H1 (cell line): ENCODE results near the gene TUBA1A. TPM values are rescaled to one million over a fixed set of nuclear protein-coding genes. Genes with fewer than 3 reads are reported as not detected.

Source experiments
- CTCF ChIA-PET: fragments of 300-600 bp; sonication (Branson Sonifier 250); formaldehyde crosslinking; loops from one replicate; lab custom pipeline; 2021; ENCODE audit not compliant: partially characterized antibody; lab: Charles Lee
- POLR2A ChIA-PET: fragments of 300-600 bp; sonication (Branson Sonifier 250); formaldehyde crosslinking; loops from one replicate; lab custom pipeline; 2021; ENCODE audit warnings: inconsistent platforms; ENCODE audit not compliant: partially characterized antibody; lab: Charles Lee
- DNase-seq, 2 experiments: peaks; one replicate each; pipeline versions ENCODE4 v3.0.0 to v3.0.0-alpha.2; 2010 to 2022; ENCODE audit warnings: low spot score in 2 of 2, low read depth in 1 of 2, mixed read lengths in 1 of 2
- FAIRE-seq: peaks from 2 replicates; lab custom pipeline; 2011; peaks lifted over from hg19 to GRCh38; lab: Jason Lieb, UNC
- H2AFZ ChIP-seq: 2 replicates; pipeline ENCODE4 v1.8.1; 2012; ENCODE audit warnings: low read length, inconsistent platforms
- H2AK5ac ChIP-seq: 2 replicates; pipeline ENCODE4 v1.6.1; 2013; ENCODE audit warnings: low read depth, low read length
- H2BK120ac ChIP-seq: replicated peaks from 2 replicates; pipeline ENCODE3; 2013; ENCODE audit warnings: low read depth, low read length, inconsistent platforms
- H2BK12ac ChIP-seq: 2 replicates; pipeline ENCODE4 v1.6.1; 2013; ENCODE audit warnings: low read depth, low read length
- H2BK15ac ChIP-seq: 2 replicates; pipeline ENCODE4 v1.6.1; 2013; ENCODE audit warnings: low read length
- H2BK20ac ChIP-seq: 2 replicates; pipeline ENCODE4 v1.6.1; 2013; ENCODE audit warnings: low read length
- H2BK5ac ChIP-seq: 2 replicates; pipeline ENCODE4 v1.6.1; 2013; ENCODE audit warnings: low read depth, low read length
- H3K14ac ChIP-seq: 2 replicates; pipeline ENCODE4 v1.6.1; 2013; ENCODE audit warnings: inconsistent platforms; ENCODE audit not compliant: insufficient read length
- H3K18ac ChIP-seq: 2 replicates; pipeline ENCODE4 v1.6.1; 2013; ENCODE audit warnings: low read length; ENCODE audit errors: extremely low read depth
- H3K23ac ChIP-seq: 2 replicates; pipeline ENCODE4 v1.6.1; 2013; ENCODE audit warnings: inconsistent platforms; ENCODE audit not compliant: insufficient read length
- H3K23me2 ChIP-seq: 2 replicates; pipeline ENCODE4 v1.6.1; 2013; ENCODE audit warnings: low read depth, low read length
- H3K27ac ChIP-seq: 2 replicates; pipeline ENCODE4 v1.6.1; 2011; ENCODE audit warnings: low read depth, low read length, inconsistent platforms
- H3K27me3 ChIP-seq, 4 experiments: replicated peaks in 1 of 4; 1 replicate in 1 of 4; 2 replicates in 3 of 4; pipeline versions ENCODE4 v1.6.1 to v1.8.1; 2011 to 2013; ENCODE audit warnings: low read length in 3 of 4, mild to moderate bottlenecking in 3 of 4, inconsistent platforms in 2 of 4, mixed read lengths in 2 of 4, moderate library complexity in 1 of 4; ENCODE audit not compliant: control insufficient read depth in 3 of 4, insufficient read depth in 3 of 4; ENCODE audit errors: extremely low read depth in 1 of 4
- H3K36me3 ChIP-seq, 4 experiments: 2 replicates each; pipeline versions ENCODE4 v1.6.1 to v1.8.1; 2011 to 2013; ENCODE audit warnings: mild to moderate bottlenecking in 4 of 4, low read length in 3 of 4, moderate library complexity in 2 of 4, control low read depth in 1 of 4, inconsistent platforms in 1 of 4; ENCODE audit not compliant: insufficient read depth in 4 of 4, control insufficient read depth in 2 of 4
- H3K4ac ChIP-seq: replicated peaks from 2 replicates; pipeline ENCODE3; 2013; ENCODE audit warnings: low read length, low read depth, mixed read lengths, inconsistent platforms; ENCODE audit not compliant: insufficient read length
- H3K4me1 ChIP-seq, 4 experiments: replicated peaks in 1 of 4; 1 replicate in 1 of 4; 2 replicates in 3 of 4; pipeline versions ENCODE4 v1.6.1 to v1.8.1; 2011 to 2013; ENCODE audit warnings: low read length in 3 of 4, inconsistent platforms in 2 of 4, mixed read lengths in 1 of 4; ENCODE audit not compliant: insufficient read depth in 4 of 4, control insufficient read depth in 3 of 4
- H3K4me2 ChIP-seq, 2 experiments: 2 replicates each; pipeline versions ENCODE4 v1.6.1 to v1.8.1; 2011 to 2013; ENCODE audit warnings: low read depth in 2 of 2, low read length in 2 of 2, control low read depth in 1 of 2, inconsistent platforms in 1 of 2, mild to moderate bottlenecking in 1 of 2; ENCODE audit not compliant: insufficient read depth in 1 of 2
- H3K4me3 ChIP-seq, 4 experiments: fragments of 200-600, 300-600 bp in 1 of 4; sonication (generic), shearing (Covaris generic), sonication (Bioruptor Twin) in 1 of 4; 2 replicates each; pipeline versions ENCODE4 v1.5.1 to v1.8.1; 2011 to 2016; ENCODE audit warnings: low read length in 4 of 4, low read depth in 3 of 4, control low read depth in 2 of 4, inconsistent platforms in 2 of 4, mild to moderate bottlenecking in 2 of 4, mixed read lengths in 1 of 4, moderate library complexity in 1 of 4; ENCODE audit not compliant: insufficient read depth in 2 of 4; ENCODE audit errors: extremely low read depth in 1 of 4
- H3K56ac ChIP-seq: replicated peaks from 2 replicates; pipeline ENCODE3; 2013; ENCODE audit warnings: low read depth, mild to moderate bottlenecking, mixed read lengths, low read length, inconsistent platforms; ENCODE audit not compliant: insufficient read length
- H3K79me1 ChIP-seq: 2 replicates; pipeline ENCODE4 v1.6.1; 2013; ENCODE audit warnings: low read depth, low read length, control low read depth
- H3K79me2 ChIP-seq, 2 experiments: 2 replicates each; pipeline versions ENCODE4 v1.6.1 to v1.8.1; 2012 to 2013; ENCODE audit warnings: low read length in 2 of 2, mild to moderate bottlenecking in 2 of 2, inconsistent platforms in 1 of 2; ENCODE audit not compliant: insufficient read depth in 2 of 2, control insufficient read depth in 1 of 2
- H3K9ac ChIP-seq, 4 experiments: replicated peaks in 1 of 4; 1 replicate in 1 of 4; 2 replicates in 3 of 4; pipeline versions ENCODE4 v1.6.1 to v1.8.1; 2011 to 2013; ENCODE audit warnings: low read depth in 3 of 4, low read length in 3 of 4, control low read depth in 2 of 4, mild to moderate bottlenecking in 2 of 4, moderate library complexity in 2 of 4, inconsistent platforms in 1 of 4; ENCODE audit errors: extremely low read depth in 1 of 4
- H3K9me3 ChIP-seq, 2 experiments: 2 replicates each; pipeline versions ENCODE4 v1.6.1 to v1.8.1; 2012 to 2013; ENCODE audit warnings: mild to moderate bottlenecking in 2 of 2, moderate library complexity in 2 of 2, control low read depth in 1 of 2, inconsistent platforms in 1 of 2, low read depth in 1 of 2, low read length in 1 of 2, mixed read lengths in 1 of 2; ENCODE audit not compliant: insufficient read depth in 2 of 2
- H4K20me1 ChIP-seq, 2 experiments: replicated peaks in 1 of 2; 2 replicates each; pipeline versions ENCODE3 to v1.8.1; 2011 to 2013; ENCODE audit warnings: inconsistent platforms in 2 of 2, low read length in 2 of 2, mild to moderate bottlenecking in 1 of 2; ENCODE audit not compliant: insufficient read depth in 2 of 2, control insufficient read depth in 1 of 2
- H4K5ac ChIP-seq: 2 replicates; pipeline ENCODE4 v1.6.1; 2013; ENCODE audit warnings: low read length, low read depth, mixed read lengths, inconsistent platforms; ENCODE audit not compliant: insufficient read length
- H4K8ac ChIP-seq: 2 replicates; pipeline ENCODE4 v1.8.0; 2013; ENCODE audit warnings: mild to moderate bottlenecking, moderate library complexity, low read length, inconsistent platforms; ENCODE audit not compliant: insufficient read depth; ENCODE audit errors: extremely low read depth
- H4K91ac ChIP-seq: replicated peaks from 2 replicates; pipeline ENCODE3; 2013; ENCODE audit warnings: low read length, mixed read lengths, inconsistent platforms; ENCODE audit not compliant: insufficient read length
- BACH1 ChIP-seq: IDR thresholded peaks from 2 replicates; pipeline ENCODE4 v1.6.1; 2012; ENCODE audit warnings: low read length, improper control_type of control experiment
- BCL11A ChIP-seq, 2 experiments: IDR thresholded peaks; one replicate each; pipeline ENCODE4 v1.6.1; 2011; ENCODE audit warnings: low read depth in 2 of 2, low read length in 2 of 2, mild to moderate bottlenecking in 2 of 2
- HDAC2 ChIP-seq, 2 experiments: fragments of 300-600 bp in 1 of 2; sonication (generic) in 1 of 2; IDR thresholded peaks; 2 replicates each; pipeline ENCODE4 v1.6.1; 2011 to 2012; ENCODE audit warnings: low read depth in 2 of 2, low read length in 2 of 2, mild to moderate bottlenecking in 2 of 2, moderate library complexity in 2 of 2, borderline replicate concordance in 1 of 2, inconsistent platforms in 1 of 2
- NRF1 ChIP-seq: IDR thresholded peaks from 2 replicates; pipeline ENCODE4 v1.6.1; 2011; ENCODE audit warnings: mild to moderate bottlenecking, low read depth, low read length, improper control_type of control experiment
- WGBS, 2 experiments: shearing (Covaris generic) in 1 of 2; methylation state at CpG; one replicate each; pipeline versions ENCODE4 v1.1.6 to v1.1.7; 2013 to 2015; ENCODE audit warnings: low lambda C conversion rate in 2 of 2, mixed read lengths in 2 of 2, inconsistent platforms in 1 of 2, low coverage in 1 of 2, missing lambda C conversion rate in 1 of 2; ENCODE audit not compliant: insufficient replicate concordance in 2 of 2, insufficient coverage in 1 of 2, insufficient read length in 1 of 2; ENCODE audit errors: extremely low coverage in 1 of 2, missing lambda C conversion rate in 1 of 2; 5-methylcytosine and 5-hydroxymethylcytosine counted together
- polyA plus RNA-seq, 7 experiments: library from polyadenylated mRNA; depleted of rRNA in 3 of 7; stranded (reverse) in 5 of 7; unstranded in 2 of 7; fragments of >200 nt in 5 of 7; fragments of 200-250 nt in 2 of 7; gene quantifications; 1 replicate in 5 of 7; 2 replicates in 1 of 7; 4 replicates in 1 of 7; pipeline versions ENCODE4 v1.2.1 to v1.2.3, GENCODE V29; 2011 to 2013; ENCODE audit warnings: missing spikeins in 2 of 7, mixed read lengths in 2 of 7
- total RNA-seq: library from RNA; stranded (reverse); fragmentation: NEBNext Ultra II Directional; extraction: Animal tissue kit (Norgen Biotek cat#: 25700); gene quantifications from 2 replicates; pipeline ENCODE4 v1.2.1, GENCODE V29; 2021
- TF ChIP-seq, protein P1 (sequence below), 3 experiments: IDR thresholded peaks; 1 replicate in 2 of 3; 2 replicates in 1 of 3; pipeline versions ENCODE4 v1.5.1 to v1.6.1; 2011; ENCODE audit warnings: low read length in 3 of 3, mild to moderate bottlenecking in 3 of 3, inconsistent platforms in 2 of 3, low read depth in 1 of 3, moderate library complexity in 1 of 3; ENCODE audit not compliant: insufficient read depth in 1 of 3; ENCODE audit errors: control extremely low read depth in 1 of 3

The TUBA1A gene
- total and polyA plus RNA-seq, 2 of the 8 experiments (the other 6 are each of a cell fraction or from before 2014, with no cell fraction given): 283 to 1,018 TPM

GRCh38 chr12:49138587-49138986 lies 50.3 kb downstream of the TUBA1A start:
- Histone ChIP-seq H2BK120ac (no peak overlapping the region), H3K18ac (no peak overlapping the region), H2AK5ac (no peak overlapping the region), H4K91ac (no peak overlapping the region), H3K79me2 (no peaks in the 10 kb centered on the region), H3K4ac (no peak overlapping the region), H4K20me1 (no peaks in the 10 kb centered on the region), H3K4me1 (no peaks in the 10 kb centered on the region), H2BK12ac (no peak overlapping the region), H3K27ac (no peak overlapping the region), H3K56ac (no peak overlapping the region), H4K8ac (no peak overlapping the region), H3K23ac (no peak overlapping the region), H2AFZ (no peak overlapping the region), H3K79me1 (no peaks in the 10 kb centered on the region), H3K9ac (no peak overlapping the region), H3K27me3 (no peaks in the 10 kb centered on the region), H3K36me3 (no peaks in the 10 kb centered on the region), H2BK5ac (no peak overlapping the region), H3K4me2 (no peak overlapping the region), H3K4me3 (no peak overlapping the region), H2BK15ac (no peak overlapping the region), H3K23me2 (no peaks in the 10 kb centered on the region), H4K5ac (no peak overlapping the region), H2BK20ac (no peak overlapping the region), H3K9me3 (no peaks in the 10 kb centered on the region), H3K14ac (no peak overlapping the region)
- FAIRE-seq: no peak
- 88% methylated on average over 2 of the region's 2 CpGs; no CpG with 5 or more reads in 1 of the 2 experiments for WGBS, 2 experiments
- POLR2A ChIA-PET: no interaction called here
- CTCF ChIA-PET: interaction anchor here (1.2 to 1.5 kb wide), 2 partner anchors 50 to 87 kb away, joined by 3 to 5 read pairs; no protein-coding TSS in a partner anchor
- DNase-seq: no peak
- TF ChIP-seq BACH1 (no peak), HDAC2 (IDR thresholded peaks at IDR 0.05; ENCODE audit: borderline replicate concordance in 1 of 2, low read depth in 2 of 2, low read length in 2 of 2) (no peak), BCL11A (IDR thresholded peaks at IDR 0.05; ENCODE audit: low read depth in 2 of 2, low read length in 2 of 2) (no peak), NRF1 (no peak)
- TF ChIP-seq, protein P1, sequence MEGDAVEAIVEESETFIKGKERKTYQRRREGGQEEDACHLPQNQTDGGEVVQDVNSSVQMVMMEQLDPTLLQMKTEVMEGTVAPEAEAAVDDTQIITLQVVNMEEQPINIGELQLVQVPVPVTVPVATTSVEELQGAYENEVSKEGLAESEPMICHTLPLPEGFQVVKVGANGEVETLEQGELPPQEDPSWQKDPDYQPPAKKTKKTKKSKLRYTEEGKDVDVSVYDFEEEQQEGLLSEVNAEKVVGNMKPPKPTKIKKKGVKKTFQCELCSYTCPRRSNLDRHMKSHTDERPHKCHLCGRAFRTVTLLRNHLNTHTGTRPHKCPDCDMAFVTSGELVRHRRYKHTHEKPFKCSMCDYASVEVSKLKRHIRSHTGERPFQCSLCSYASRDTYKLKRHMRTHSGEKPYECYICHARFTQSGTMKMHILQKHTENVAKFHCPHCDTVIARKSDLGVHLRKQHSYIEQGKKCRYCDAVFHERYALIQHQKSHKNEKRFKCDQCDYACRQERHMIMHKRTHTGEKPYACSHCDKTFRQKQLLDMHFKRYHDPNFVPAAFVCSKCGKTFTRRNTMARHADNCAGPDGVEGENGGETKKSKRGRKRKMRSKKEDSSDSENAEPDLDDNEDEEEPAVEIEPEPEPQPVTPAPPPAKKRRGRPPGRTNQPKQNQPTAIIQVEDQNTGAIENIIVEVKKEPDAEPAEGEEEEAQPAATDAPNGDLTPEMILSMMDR (IDR thresholded peaks at IDR 0.05; ENCODE audit: control extremely low read depth in 1 of 3, insufficient read depth in 1 of 3, low read depth in 1 of 3, low read length in 3 of 3): no peak
